Measurements from ENCODE around the gene MRLN.
"Not testable (repeated sequence)": the region's sequence is repeated elsewhere in the genome, so short reads cannot be mapped to it uniquely, and the experiment has no call there.

The MRLN gene

DNA sequence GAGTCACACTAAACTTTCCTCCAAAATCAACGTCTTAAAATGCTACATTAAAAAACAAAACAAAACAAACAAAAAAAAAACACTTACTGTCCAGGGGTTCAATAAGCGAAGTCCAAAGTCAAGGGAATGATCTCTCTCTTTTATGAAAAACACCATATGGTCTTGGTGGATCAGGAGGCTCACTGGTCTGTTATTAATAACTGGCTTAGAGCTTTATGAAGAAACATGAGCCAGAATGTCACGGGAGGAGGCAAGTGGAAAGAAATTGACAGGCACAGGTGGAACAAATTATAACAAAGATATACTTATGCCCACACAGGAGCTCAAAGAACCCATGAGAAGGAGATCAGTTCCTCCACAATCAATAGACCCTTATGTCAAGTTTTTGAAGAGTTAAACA, at the start of gene MRLN:
TSS of gene MRLN (minus strand) at position 189 of the 400 bp plus-strand sequence.
- peak in 1 of 3 experiments; percentile 20 for DNase-seq

DNA sequence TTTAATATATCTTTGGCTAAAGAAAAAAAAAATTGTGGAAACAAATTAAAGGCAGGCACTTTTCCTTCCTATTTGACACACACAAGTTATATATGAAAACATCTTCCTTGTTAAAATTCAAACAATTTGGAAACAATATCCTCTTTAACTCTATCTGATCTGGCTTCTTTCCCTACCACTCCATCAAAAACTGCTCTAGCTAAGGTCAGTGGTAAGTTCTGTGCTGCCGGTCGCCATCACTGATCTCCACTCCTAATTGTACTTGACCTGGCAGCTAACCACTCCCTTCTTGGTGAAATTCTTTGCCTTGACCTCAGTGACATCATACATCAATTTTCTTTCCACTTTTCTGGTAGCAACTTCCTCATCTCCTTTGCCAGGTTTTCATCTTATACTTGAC, 47.9 kb upstream of the MRLN start:
- DNase-seq = no peak

DNA sequence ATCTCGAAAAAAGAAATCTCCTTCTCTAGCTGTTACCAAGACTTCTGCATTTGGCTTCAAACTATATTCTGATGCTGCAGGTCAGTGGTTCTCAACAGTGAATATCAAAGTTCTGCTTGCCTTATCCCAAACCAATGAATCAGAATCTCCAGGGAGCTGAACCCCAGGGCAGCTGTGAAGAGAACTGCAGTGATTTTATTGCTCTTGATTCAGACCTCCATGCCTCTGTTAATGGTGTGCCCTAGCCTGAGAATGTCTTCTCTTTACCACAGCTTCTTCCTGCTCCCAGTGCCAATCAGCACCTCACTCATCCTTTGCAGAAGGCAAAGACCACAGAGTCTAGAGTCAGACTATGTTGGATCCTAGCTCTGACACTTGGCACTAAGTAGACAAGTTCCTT, 46.2 kb upstream of the MRLN start:
- no peak for DNase-seq

DNA sequence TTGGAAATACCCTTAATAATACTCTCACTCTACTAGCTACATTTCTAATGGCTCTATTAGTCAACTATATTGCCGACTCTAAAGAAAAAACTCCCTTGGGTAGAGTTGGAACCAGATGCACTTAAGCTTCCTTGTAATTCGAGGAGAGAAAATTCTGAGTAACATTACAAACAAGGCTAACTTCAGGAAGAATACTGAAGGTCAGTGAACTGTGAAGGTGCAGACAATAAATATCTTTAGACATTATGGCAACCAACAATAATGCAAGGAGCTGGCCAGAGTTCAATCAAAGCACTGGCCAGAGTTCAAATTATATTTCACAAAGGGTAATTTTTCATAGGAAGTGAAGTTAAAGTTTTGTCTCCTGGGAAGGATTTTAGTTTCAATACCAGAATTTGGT, 40.7 kb upstream of the MRLN start:
- DNase-seq = no peak

DNA sequence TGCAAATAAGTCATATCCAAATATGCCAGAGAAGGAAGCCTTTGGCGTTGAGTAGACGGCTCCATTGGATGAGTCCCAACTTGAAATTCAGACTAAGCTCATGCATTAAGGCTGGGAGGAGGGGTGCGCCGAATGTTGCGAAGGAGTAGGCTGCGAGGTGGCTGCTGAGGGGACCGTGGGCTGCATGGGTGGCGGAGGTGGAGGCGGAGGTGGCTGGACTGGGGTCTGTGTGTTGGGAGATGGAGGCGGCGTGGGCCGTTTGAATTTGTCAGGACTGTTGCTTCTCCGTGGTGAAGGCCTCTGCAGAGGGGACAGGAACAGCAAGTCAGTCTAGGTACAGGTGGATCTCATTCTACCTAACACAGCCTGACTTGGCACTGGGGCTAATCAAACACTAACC, 39.6 kb upstream of the MRLN start:
- DNase-seq = no peak

DNA sequence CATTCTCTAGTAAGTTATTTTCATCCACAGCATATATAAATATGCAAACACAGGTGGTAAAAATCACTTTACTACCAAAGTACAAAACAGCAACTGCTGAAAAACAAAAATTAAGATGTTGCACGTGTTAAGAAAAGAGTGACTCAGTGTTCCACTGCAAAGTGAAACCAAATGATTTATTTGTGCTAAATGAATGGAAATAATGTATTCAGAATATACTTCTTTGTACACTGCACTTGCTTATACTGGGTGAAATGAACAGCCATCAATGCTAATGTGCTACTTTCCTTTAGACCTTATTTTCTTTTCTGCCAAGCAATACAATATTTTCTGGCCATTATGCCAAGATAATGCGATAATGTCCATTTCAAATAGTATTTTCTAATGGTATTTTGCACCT, 38.3 kb upstream of the MRLN start:
- no peak for DNase-seq

DNA sequence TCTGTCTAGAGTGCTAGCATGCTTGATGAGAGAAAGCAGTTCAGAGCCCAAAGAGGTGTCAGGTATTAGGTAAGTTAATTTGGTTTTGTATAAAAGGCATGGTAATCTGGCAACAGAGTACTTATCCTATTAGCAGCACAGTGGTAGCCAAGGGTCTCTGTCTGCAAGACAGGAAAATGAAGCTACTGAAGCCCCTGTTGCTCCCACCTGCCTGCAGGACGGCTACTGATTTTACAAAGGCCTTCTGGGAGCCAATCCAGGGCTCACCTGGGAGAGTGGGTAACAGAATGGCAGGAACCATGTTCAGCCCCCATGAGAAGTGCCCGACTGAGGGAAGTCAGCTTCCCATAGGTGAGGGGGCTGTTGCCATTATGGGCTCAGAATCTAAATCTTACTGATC, 36.8 kb upstream of the MRLN start:
- DNase-seq = not testable (repeated sequence)

DNA sequence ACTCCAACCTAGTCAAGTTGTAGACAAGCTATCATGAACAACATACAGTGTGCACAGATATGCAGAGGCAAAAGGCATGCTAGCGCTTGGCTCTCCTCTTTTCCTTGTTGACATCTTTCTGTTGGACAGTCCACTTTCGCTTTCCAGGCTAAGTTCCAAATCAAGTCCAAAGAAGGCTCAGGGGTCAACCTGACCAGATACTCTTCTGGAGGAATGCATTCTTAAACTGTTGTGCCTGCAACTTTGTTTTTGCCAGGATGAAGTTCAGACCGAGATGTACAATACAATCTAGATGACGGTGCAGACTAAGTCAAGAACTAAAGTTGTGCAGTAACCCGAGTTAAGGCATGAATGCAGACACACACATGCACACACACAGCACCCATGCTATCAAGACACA, 35.7 kb upstream of the MRLN start:
- not testable (repeated sequence) for DNase-seq

DNA sequence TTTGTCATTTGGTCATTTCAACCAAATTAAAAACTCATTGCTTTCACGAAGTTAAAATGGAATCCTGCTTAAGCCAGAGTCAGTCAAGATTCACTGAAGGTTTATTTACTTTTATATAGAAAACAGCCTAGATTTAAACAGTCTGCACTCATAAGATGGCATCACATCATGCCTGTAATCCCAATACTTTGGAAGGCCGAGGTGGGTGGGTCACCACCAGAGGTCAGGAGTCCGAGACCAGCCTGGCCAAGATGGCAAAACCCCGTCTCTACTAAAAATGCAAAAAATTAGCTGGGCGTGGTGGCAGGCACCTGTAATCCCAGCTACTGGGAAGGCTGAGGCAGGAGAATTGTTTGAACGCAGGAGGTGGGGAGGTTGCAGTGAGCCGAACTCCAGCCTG, 33.8 kb upstream of the MRLN start:
- not testable (repeated sequence) for DNase-seq

DNA sequence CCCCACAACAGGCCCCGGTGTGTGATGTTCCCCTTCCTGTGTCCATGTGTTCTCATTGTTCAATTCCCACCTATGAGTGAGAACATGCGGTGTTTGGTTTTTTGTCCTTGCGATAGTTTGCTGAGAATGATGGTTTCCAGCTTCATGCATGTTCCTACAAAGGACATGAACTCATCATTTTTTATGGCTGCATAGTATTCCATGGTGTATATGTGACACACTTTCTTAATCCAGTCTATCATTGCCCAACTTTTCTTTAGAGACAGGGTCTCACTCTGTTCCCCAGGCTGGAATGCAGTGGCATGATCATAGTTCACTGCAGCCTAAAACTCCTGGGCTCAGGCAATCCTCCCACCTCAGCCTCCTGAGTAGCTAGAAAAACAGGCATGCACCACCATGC, 32.2 kb upstream of the MRLN start:
- not testable (repeated sequence) for DNase-seq

DNA sequence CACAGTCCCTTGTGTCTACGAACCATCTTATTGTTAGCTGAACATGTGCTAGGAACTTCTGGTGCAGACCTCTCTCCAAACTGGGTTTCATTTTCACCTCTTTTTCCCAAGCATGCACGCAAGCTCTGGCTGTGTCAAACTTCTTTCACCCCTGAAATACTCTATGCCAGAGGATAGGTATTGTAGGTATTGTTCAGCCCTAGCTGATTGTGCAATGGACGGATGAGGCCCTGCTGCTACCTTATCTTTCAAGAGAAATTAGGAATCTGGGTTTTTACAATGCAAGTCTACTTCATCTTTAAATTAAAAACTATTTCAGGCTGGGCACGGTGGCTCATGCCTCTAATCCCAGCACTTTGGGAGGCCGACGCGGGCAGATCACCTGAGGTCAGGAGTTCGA, 28.3 kb upstream of the MRLN start:
- no peak for DNase-seq

DNA sequence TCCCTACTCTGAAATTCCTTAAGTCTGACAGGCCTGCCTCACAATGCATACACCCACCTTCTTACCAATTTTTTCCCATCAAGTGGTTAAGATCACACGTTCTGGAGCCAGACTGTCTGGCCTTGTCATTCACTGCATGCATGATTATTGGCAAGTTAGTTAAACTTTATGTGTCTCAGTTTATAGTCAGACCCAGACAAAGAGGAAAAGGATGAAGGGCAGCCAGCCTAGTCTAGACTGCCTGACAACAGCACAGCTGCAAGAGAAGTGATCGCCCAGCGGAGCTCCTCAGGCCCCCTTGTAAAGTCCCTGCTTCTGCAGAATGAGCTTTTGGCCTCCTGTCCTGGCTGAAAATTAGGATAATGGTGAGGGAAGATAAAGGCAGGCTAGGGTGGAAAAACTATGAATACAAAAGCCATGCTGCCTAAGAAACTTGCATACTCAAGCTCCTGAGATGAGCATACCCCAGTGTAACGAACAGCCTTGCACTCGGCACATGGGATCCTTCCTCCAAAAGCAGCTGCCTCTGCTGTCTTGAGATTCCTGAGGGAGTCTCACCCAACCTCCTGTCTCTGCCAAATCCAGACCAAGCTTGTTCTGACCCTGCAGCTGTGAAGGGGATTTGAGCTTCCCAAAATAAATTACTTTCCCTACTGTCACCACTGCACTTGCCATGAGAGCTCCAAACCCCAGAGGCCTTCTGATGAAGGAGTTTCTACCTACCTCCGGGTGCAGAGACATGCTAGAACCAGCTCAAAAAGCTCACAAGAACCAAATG, 26.7 kb upstream of the MRLN start:
- DNase-seq = no peak

DNA sequence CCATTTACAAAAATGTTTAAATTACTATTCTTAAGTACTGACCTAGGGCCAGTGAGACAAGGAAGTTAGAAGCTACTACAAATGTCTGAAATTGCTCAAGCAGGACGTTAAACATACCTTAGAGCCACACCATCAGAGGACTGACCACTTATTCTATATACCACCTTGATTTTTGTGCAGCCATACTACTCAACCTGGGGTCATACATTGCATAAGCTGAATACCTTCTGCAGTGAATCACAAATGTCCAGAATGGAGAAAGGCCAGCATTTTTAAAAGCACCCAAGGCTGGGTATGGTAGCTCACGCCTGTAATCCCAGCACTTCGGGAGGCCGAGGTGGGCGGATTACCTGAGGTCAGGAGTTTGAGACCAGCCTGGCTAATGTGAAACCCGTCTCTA, 21.2 kb upstream of the MRLN start:
- no peak for DNase-seq

DNA sequence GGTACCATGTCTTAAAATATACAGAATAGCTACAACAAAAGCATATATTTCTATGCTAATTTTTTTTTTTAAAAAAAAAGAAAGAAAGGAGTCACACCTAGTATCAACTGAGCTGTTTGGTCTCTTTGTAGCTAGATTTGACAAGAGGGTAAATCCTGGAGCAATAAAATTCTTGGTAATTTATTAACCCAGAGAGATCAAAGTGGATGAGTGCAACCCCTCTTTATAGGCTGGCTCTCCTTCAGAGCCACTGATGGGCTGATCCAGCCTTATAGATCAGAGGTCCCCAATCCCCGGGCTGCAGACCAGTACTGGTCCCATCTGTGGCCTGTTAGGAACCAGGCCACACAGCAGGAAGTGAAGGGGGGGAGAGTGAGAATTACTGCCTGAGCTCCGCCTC, 19.8 kb upstream of the MRLN start:
- no peak for DNase-seq

DNA sequence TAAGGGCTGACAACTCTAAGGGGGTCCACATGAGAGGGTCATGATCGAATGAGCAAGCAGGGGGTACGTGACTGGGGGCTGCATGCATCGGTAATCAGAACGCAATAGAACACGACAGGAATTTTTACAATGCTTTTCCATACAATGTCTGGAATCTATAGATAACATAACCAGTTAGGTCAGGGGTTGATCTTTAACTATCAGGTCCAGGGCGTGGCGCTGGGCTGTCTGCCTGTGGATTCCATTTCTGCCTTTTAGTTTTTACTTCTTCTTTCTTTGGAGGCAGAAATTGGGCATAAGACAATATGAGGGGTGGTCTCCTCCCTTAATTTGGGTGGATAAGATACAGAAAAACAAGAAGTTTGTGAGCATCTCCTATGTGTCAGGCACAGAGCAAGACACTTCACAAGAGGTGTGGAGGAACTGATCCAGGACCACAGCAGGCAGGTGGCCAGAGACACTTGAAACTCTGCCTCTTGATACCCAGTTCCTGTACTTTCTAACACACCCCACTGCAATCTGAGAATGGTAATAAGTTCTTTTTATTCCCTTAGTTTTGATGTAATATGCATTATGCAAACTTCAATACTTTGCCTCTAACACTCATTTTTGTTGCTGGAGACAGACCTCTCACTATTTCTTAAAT, 18.0 kb upstream of the MRLN start:
- DNase-seq = no peak

DNA sequence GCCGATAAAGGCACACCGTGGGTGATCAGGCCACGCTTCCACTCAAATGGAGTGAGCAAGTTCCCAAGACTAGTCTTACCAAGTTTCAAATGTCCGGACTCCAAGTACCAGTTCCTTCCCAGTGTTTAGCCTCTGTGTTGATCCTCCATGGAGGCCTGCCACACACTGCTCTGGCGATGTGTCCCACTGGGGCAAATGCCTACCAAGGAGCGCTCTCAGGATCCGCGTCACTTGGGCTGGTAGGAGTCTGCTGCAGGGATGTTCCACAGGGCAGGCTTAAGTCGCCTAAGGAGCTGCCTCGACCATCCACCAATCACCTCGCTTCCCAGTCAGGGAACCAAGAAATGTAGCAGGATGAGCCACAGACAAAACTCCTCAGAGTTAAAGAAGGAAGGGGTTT, 17.4 kb upstream of the MRLN start:
- no peak for DNase-seq

DNA sequence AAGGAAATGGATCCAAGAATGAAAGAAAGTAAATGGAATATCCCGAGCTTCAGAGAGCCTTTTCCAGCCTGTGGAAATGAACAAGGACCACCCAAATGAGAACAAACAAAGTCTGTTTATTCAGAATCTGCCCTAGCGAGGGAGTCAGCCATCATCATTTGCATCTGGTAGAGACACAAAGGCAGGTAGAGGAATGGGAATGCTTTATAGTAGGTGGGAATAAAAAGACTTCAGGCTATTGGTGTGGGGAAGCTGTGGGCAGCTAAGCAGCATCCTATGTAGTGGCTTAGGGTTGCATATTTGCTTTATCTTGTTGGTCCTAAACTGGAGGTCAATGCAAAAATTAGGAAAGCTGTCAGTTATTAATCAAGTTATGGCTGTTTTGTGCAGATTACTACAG, 9.2 kb upstream of the MRLN start:
- no peak for DNase-seq

DNA sequence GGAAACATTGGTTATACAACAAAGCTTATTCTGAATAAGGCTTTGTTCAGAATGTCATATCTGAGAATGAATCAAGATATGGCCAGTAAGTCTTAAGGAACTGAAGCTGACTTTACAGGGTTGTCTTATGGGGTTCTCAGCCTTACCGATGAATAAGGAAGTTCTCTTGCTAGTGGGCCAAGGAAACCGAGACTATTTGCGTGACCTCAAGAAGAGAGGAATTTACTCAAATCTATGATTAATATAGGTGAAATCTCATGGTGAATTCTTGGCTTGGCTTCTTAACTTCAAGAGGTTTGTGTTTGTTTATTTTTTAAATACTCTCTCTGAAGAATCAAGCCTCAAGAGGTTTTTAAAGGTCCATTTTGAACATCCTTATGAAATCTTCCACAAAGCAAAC, 4.7 kb upstream of the MRLN start:
- no peak for DNase-seq

DNA sequence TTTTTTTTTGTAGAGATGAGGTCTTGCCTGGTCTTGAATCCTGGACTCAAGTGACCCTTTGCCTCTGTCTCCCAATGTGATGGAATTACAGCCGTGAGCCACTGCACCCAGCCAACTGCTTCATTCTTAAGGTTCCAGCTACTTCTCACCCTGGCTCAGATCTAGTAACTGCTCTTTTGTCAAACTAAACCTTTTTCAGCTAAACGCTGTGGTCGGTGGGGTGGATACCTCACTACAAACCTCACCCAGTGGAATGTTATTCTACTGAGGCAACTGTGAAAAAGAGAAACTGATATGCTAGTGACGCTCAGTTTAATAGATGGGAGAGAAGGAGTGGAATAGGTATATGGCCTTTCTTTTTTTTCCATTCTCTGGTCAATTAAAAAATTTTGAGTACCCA, 1.7 kb upstream of the MRLN start:
- no peak for DNase-seq

DNA sequence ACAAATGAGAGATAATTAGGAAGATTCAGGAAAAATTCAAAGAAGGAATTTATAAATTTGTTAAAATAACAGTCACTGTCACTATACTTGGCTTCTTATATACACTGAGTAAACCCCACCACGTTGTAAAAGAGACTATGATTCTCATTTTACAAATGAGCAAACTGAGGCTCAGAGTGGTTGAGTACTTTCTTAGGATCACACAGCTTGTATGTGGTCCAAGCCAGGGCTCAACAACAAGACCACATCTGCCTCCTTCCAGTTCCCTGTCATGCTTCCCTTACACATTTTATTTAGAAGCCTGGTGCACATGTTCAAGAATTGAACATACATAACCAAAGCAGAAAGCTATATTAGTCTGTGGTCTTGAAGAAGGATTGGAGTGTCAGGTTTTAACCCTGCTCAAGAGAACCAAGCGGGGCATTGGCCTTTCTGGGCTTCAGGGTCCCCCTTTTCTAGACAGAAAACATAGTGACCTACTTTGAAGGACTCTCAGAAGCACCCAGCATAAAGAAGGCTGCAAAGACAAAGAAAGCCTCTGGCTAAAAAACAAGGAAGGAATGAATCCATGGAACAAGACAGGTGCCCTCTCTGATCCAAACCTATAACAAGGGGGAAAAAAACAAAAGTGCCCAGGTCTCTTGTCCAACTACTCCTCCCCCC, 846 bp downstream of the MRLN start:
- no peak for DNase-seq

DNA sequence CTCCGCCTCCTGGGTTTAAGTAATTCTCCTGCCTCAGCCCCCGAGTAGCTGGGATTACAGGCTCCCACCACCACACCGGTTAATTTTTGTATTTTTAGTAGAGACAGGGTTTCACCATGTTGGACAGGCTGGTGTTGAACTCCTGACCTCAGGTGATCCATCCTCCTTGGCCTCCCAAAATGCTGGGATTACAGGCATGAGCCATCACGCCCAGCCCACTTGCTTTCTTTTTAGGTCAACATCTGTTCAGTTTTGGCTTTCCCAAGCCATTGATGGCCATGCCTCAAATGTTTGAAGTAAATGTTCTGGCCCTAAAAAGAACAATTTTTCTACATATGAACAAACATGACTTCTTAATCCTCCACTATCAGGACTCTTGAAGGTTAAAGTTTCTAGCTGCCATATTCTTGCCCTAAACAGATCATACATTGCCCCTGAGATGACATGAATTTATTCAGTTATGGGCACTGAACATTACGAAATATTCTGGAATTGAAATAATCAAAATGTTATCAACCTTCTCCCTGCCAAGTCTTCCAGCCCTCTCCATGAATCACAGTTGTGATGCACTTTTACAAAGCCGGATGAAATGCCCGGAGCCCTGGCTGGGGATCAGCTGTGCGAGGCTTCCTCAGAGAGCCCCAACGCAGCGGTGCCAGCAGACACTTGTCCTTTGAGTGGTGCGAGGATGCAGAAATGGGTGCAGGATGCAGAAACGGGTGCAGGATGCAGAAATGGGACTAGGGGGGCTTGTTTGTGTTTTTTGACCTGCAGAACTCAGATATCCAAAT, 2.9 kb downstream of the MRLN start:
- no peak for DNase-seq

DNA sequence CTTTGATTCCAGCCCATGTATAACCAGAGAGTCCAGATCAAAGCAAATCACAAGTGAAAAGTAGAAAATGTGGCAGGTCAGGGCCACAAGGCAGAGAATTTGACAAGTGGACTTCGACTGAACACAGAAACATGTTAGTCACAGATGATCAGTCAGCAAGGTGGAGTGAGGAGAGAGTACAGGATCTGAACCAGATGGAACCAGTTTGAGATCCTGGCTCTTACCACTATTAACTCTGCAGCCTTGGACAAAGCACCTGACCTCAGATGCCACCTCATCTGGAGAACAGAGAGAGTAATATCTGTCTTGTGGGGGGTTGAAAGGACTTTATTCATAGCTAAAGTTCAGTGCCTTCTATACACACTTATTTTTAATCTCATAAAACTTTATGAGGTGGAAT, 4.4 kb downstream of the MRLN start:
- no peak for DNase-seq

DNA sequence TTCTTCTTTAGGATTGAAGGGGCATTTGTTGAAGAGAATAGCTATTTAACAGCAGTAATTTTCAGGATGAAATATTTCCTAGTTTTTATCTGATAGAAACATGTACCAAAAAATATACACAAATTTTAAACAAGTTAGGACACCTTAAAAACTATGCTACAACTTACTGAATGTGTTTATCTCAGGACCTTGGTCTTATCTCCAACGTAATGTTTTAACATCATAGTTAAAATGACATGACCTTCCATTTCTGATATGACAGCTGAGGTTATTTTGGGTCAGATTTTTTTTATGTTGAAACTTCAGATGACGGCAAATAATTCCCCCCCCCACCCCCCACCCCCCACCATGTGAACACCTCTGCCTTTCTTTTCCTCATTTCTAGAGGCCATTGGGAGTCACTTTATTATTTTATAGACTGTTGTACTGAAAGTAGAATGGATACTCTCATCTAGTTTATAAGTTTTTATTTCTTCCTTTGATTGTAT, 8.0 kb downstream of the MRLN start:
- DNase-seq = no peak

All from NCI-H1417 (cell line).